K562 (cell line): ENCODE data around the gene HAUS2. TPM values are rescaled to one million over a fixed set of nuclear protein-coding genes. Genes with fewer than 3 reads are reported as not detected.
A peak's percentile ranks its signal among the peaks of the same experiment; 100 is the strongest.

Experiments used
- BRD4 ChIP-seq: fragments of 200-600 bp; sonication (generic); IDR thresholded peaks from 2 replicates; pipeline ENCODE4 v1.6.1; 2017; ENCODE audit warnings: inconsistent platforms
- CBFB ChIP-seq: sonication (generic); formaldehyde crosslinking; IDR thresholded peaks from 2 replicates; pipeline ENCODE4 v1.4.0; 2020; ENCODE audit warnings: mild to moderate bottlenecking, missing genetic modification reagents
- CTBP1 ChIP-seq: fragments of 450-650 bp; IDR thresholded peaks from 2 replicates; pipeline ENCODE4 v1.6.1; 2016; ENCODE audit warnings: borderline replicate concordance
- EZH2 ChIP-seq: IDR thresholded peaks from 2 replicates; pipeline ENCODE4 v1.6.1; 2012; ENCODE audit warnings: low read depth, mild to moderate bottlenecking, inconsistent platforms, low read length, borderline replicate concordance
- HLTF ChIP-seq: fragments of 450-650 bp; IDR thresholded peaks from 2 replicates; pipeline ENCODE4 v1.6.1; 2016
- HOXB6 ChIP-seq: fragments of 250-450 bp; sonication (Bioruptor Pico); IDR thresholded peaks from 2 replicates; pipeline ENCODE4 v1.5.1; 2022; ENCODE audit warnings: mild to moderate bottlenecking, borderline replicate concordance
- MAZ ChIP-seq, 2 experiments: fragments of 450-650 bp in 1 of 2; sonication (generic) in 1 of 2; formaldehyde crosslinking; IDR thresholded peaks in 1 of 2; conservative IDR thresholded peaks in 1 of 2; 2 replicates each; pipeline versions ENCODE4 v1.4.0 to v1.5.0; 2020; ENCODE audit warnings: mild to moderate bottlenecking in 1 of 2, missing genetic modification reagents in 1 of 2
- MTA1 ChIP-seq: fragments of 450-650 bp; IDR thresholded peaks from 2 replicates; pipeline ENCODE4 v1.6.1; 2017; ENCODE audit warnings: borderline replicate concordance
- NELFE ChIP-seq: IDR thresholded peaks from 2 replicates; pipeline ENCODE4 v1.6.1; 2011; ENCODE audit warnings: mild to moderate bottlenecking; ENCODE audit not compliant: insufficient read depth, insufficient read length
- NFATC3 ChIP-seq: fragments of 450-650 bp; IDR thresholded peaks from 2 replicates; pipeline ENCODE4 v1.6.1; 2017; ENCODE audit warnings: mild to moderate bottlenecking
- NONO ChIP-seq, 2 experiments: fragments of 200-400 bp in 1 of 2; fragments of 450-650 bp in 1 of 2; formaldehyde crosslinking in 1 of 2; IDR thresholded peaks; 2 replicates each; pipeline ENCODE4 v1.6.1; 2017; ENCODE audit warnings: low read depth in 2 of 2, mild to moderate bottlenecking in 2 of 2, moderate library complexity in 2 of 2, low read length in 1 of 2
- NR2C1 ChIP-seq, 2 experiments: fragments of 450-650 bp; IDR thresholded peaks; 2 replicates each; pipeline ENCODE4 v1.6.1; 2017; ENCODE audit warnings: mild to moderate bottlenecking in 2 of 2, antibody characterized with exemption in 1 of 2, inconsistent platforms in 1 of 2, missing compliant biosample characterization in 1 of 2, missing genetic modification characterization in 1 of 2
- NUFIP1 ChIP-seq: fragments of 450-650 bp; IDR thresholded peaks from 2 replicates; pipeline ENCODE4 v1.6.1; 2018; ENCODE audit not compliant: partially characterized antibody
- POLR2G ChIP-seq: fragments of 200-400 bp; formaldehyde crosslinking; IDR thresholded peaks from 2 replicates; pipeline ENCODE4 v1.6.1; 2017; ENCODE audit warnings: low read depth, mild to moderate bottlenecking, antibody characterized with exemption, low read length, moderate library complexity
- POLR3A ChIP-seq: IDR thresholded peaks from 2 replicates; pipeline ENCODE4 v1.6.1; 2011; ENCODE audit warnings: borderline replicate concordance, mild to moderate bottlenecking, moderate library complexity; ENCODE audit not compliant: insufficient read length, insufficient read depth; ENCODE audit errors: extremely low read depth
- PYGO2 ChIP-seq: fragments of 450-650 bp; IDR thresholded peaks from 2 replicates; pipeline ENCODE4 v1.6.1; 2016; ENCODE audit warnings: mild to moderate bottlenecking, missing genetic modification characterization, moderate library complexity, missing compliant biosample characterization
- RBM14 ChIP-seq: fragments of 200-400 bp; formaldehyde crosslinking; IDR thresholded peaks from 2 replicates; pipeline ENCODE4 v1.6.1; 2018; ENCODE audit warnings: low read depth, mild to moderate bottlenecking, low read length, moderate library complexity, borderline replicate concordance; ENCODE audit not compliant: insufficient read depth
- SOX6 ChIP-seq: fragments of 450-650 bp; IDR thresholded peaks from 2 replicates; pipeline ENCODE4 v1.6.1; 2014; ENCODE audit warnings: mild to moderate bottlenecking
- SRSF1 ChIP-seq: fragments of 200-400 bp; formaldehyde crosslinking; IDR thresholded peaks from 2 replicates; pipeline ENCODE4 v1.6.1; 2017; ENCODE audit warnings: mild to moderate bottlenecking, low read depth, low read length, moderate library complexity
- TCF3 ChIP-seq: sonication (generic); formaldehyde crosslinking; IDR thresholded peaks from 2 replicates; pipeline ENCODE4 v1.4.0; 2020; ENCODE audit warnings: mild to moderate bottlenecking, missing genetic modification reagents
- ZNF146 ChIP-seq: IDR thresholded peaks from one replicate; pipeline ENCODE4 v1.6.1; 2018; ENCODE audit warnings: missing compliant biosample characterization; ENCODE audit not compliant: unreplicated experiment
- ZNF436 ChIP-seq: fragments of 250-450, 450-650 bp; sonication (Bioruptor Pico); formaldehyde crosslinking; IDR thresholded peaks from 2 replicates; pipeline ENCODE4 v1.7.0; 2020; ENCODE audit warnings: mild to moderate bottlenecking
- ZZZ3 ChIP-seq: fragments of 450-650 bp; IDR thresholded peaks from 2 replicates; pipeline ENCODE4 v1.6.1; 2016; ENCODE audit warnings: antibody characterized with exemption, mild to moderate bottlenecking, moderate library complexity
- polyA plus RNA-seq, 8 experiments: library from polyadenylated mRNA; depleted of rRNA in 4 of 8; stranded (reverse) in 5 of 8; unstranded in 3 of 8; fragments of >200 nt; fragmentation: Nextera tagmentation in 2 of 8; fragmentation: Illumina TruSeq in 1 of 8; extraction: Ambion mirVana in 2 of 8; extraction: Trizol in 1 of 8; gene quantifications; 2 replicates each; pipeline versions ENCODE4 v1.2.1 to v1.2.3, GENCODE V29; 2011 to 2014; ENCODE audit warnings: inconsistent platforms in 1 of 8, missing spikeins in 1 of 8
- total RNA-seq, 7 experiments: library from RNA; depleted of rRNA in 6 of 7; stranded (reverse); fragments of >200 nt in 6 of 7; fragmentation: Illumina TruSeq in 2 of 7; extraction: Trizol in 2 of 7; gene quantifications; 2 replicates each; pipeline versions ENCODE4 v1.2.1 to v1.2.3, GENCODE V29; 2011 to 2021; ENCODE audit warnings: low replicate concordance in 1 of 7
- TF ChIP-seq, protein P1 (sequence below): sonication (generic); IDR thresholded peaks from 2 replicates; pipeline ENCODE4 v1.6.1; 2016
- TF ChIP-seq, protein P2 (sequence below): fragments of 250-450 bp; sonication (Bioruptor Pico); IDR thresholded peaks from 2 replicates; pipeline ENCODE4 v1.6.1; 2021; ENCODE audit warnings: mild to moderate bottlenecking
- TF ChIP-seq, protein P3 (sequence below): sonication (generic); formaldehyde crosslinking; IDR thresholded peaks from 2 replicates; pipeline ENCODE4 v1.8.0; 2022; ENCODE audit warnings: mild to moderate bottlenecking, missing genetic modification reagents
- TF ChIP-seq, protein P4 (sequence below): fragments of 250-450 bp; sonication (Bioruptor Pico); IDR thresholded peaks from 2 replicates; pipeline ENCODE4 v1.5.0; 2020; ENCODE audit warnings: mild to moderate bottlenecking

HAUS2 gene
- total and polyA plus RNA-seq, 9 of the 15 experiments (the other 6 are each of a cell fraction or from before 2014, with no cell fraction given) = 30.6 to 64.9 (median 54.1) TPM

DNA sequence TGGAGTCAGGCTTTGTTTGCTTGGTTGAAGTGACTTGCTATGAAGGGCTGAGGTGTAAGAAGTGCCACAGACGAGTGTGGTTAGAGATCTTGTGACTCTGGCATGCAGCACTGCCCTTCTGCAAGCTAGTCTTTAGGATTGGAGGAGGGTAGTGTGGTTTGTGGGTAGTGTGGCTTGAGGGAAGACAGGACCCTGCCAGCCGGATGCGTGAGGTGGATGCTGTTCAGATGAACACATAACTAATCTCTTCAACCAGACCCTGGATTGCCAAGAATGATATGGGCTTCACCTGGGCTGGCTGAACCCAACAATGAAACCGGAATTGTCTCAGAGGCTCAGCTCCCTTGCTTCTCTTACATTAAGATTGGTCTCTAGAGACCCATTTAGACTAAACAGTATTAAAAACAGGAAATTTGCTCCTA lies 59.5 kb downstream of the HAUS2 start (continued):
- no peak for TF ChIP-seq ZNF146 (CRISPR knock-in tag)
- peak; percentile 67 for TF ChIP-seq TCF3 (CRISPR knock-in tag)
- no peak for TF ChIP-seq POLR2G
- TF ChIP-seq NUFIP1 = no peak
- no peak for TF ChIP-seq CBFB (CRISPR knock-in tag)
- TF ChIP-seq RBM14 = no peak
- TF ChIP-seq MAZ (CRISPR knock-in tag; conservative IDR thresholded peaks at IDR 0.05 in 1 of 2, IDR thresholded peaks at IDR 0.05 in 1 of 2) = no peak
- no peak for TF ChIP-seq SRSF1
- no peak for TF ChIP-seq NELFE
- no peak for TF ChIP-seq HLTF
- 0 out of 2 replicates have a peak, but pooled peaks have one; percentile 17 for TF ChIP-seq CTBP1
- no peak for TF ChIP-seq NR2C1 (IDR thresholded peaks at IDR 0.05)
- no peak for TF ChIP-seq NR2C1 (tag; IDR thresholded peaks at IDR 0.05)
- TF ChIP-seq, protein P1, sequence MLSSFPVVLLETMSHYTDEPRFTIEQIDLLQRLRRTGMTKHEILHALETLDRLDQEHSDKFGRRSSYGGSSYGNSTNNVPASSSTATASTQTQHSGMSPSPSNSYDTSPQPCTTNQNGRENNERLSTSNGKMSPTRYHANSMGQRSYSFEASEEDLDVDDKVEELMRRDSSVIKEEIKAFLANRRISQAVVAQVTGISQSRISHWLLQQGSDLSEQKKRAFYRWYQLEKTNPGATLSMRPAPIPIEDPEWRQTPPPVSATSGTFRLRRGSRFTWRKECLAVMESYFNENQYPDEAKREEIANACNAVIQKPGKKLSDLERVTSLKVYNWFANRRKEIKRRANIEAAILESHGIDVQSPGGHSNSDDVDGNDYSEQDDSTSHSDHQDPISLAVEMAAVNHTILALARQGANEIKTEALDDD = peak; percentile 70
- no peak for TF ChIP-seq NFATC3
- TF ChIP-seq, protein P2, sequence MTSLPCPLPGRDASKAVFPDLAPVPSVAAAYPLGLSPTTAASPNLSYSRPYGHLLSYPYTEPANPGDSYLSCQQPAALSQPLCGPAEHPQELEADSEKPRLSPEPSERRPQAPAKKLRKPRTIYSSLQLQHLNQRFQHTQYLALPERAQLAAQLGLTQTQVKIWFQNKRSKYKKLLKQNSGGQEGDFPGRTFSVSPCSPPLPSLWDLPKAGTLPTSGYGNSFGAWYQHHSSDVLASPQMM = no peak
- no peak for TF ChIP-seq ZZZ3
- no peak for TF ChIP-seq NONO (IDR thresholded peaks at IDR 0.05; ENCODE audit: low read depth in 2 of 2, low read length in 1 of 2)
- no peak for TF ChIP-seq HOXB6
- TF ChIP-seq MTA1 = no peak
- no peak for TF ChIP-seq EZH2
- no peak for TF ChIP-seq POLR3A
- TF ChIP-seq, protein P3, sequence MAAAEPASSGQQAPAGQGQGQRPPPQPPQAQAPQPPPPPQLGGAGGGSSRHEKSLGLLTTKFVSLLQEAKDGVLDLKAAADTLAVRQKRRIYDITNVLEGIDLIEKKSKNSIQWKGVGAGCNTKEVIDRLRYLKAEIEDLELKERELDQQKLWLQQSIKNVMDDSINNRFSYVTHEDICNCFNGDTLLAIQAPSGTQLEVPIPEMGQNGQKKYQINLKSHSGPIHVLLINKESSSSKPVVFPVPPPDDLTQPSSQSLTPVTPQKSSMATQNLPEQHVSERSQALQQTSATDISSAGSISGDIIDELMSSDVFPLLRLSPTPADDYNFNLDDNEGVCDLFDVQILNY (CRISPR knock-in tag) = no peak
- TF ChIP-seq, protein P4, sequence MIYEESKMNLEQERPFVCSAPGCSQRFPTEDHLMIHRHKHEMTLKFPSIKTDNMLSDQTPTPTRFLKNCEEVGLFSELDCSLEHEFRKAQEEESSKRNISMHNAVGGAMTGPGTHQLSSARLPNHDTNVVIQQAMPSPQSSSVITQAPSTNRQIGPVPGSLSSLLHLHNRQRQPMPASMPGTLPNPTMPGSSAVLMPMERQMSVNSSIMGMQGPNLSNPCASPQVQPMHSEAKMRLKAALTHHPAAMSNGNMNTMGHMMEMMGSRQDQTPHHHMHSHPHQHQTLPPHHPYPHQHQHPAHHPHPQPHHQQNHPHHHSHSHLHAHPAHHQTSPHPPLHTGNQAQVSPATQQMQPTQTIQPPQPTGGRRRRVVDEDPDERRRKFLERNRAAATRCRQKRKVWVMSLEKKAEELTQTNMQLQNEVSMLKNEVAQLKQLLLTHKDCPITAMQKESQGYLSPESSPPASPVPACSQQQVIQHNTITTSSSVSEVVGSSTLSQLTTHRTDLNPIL (CRISPR knock-in tag) = no peak
- TF ChIP-seq PYGO2 (tag) = no peak
- TF ChIP-seq BRD4 = no peak
- peak; percentile 45; the same call in 1 of the 2 replicates for TF ChIP-seq SOX6
- TF ChIP-seq ZNF436 = no peak
